ENCODE measurements around the gene PTCD1. TPM values are rescaled to one million over a fixed set of nuclear protein-coding genes. Genes with fewer than 3 reads are reported as not detected.
A peak's percentile ranks its signal among the peaks of the same experiment; 100 is the strongest.
"Not testable (repeated sequence)": the region's sequence is repeated elsewhere in the genome, so short reads cannot be mapped to it uniquely, and the experiment has no call there.

PTCD1 gene
- total RNA-seq, 2 donors from 2014 or later, result 4.4 to 4.5 TPM

DNA sequence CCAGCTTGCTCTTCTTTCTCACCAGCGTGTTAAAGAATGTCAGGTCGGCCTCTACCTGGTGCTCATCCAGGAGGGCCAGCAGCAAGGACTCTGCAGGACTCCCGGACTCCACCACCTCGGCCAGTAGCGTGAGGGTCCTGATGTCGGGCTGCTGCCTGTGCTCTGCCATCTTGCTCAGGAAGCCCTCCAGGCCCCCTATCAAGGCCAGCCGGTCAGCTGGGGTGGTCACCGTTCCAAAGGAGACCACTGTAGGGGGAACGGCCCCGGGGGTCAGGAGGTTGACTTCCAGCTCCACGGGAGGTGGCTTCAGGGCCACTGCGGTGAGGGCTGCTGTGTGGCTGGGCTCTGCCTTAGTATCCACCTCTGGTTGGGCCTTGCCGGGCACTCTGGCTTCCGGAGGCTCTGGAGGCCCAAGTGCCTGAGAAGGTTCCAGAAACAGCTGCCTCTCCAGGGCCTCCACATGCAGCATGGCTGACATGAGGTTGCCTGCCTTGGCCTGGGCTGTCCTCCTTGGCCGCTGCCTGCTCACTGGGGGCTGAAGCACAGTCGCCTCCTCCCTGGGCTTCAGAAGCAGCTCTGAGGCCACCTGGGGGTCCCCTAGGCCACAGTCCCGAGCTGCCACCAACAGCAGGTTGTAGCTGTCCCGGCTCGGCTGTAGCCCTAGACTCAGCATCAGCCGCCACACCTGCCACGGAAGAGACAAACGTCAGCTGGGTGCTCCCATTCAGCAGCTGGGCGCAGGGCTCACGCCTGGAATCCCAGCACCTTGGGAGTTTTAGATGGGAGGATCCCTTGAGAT is 13.5 kb downstream of the PTCD1 start:
- ATAC-seq, result no peak

DNA sequence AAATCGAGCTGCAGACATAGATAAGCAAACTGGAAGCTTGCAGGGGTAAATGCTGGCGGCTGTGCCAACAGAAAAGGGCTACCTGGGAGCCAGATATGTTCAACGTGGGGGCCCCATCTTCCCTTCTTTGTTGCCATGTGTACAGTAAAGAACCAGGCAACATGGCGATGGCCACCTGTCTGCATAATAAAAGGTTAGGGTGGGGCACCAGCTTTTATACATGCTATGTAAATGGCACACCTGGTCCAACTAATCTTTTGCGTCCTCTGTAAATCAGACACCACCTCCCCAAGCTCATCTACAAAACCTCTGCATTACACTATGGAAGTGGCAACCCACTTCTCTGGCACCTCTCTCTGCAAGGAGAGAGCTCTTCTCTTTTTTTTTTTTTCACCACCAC is 16.0 kb downstream of the PTCD1 start:
- H3K36me3 Mint-ChIP-seq, result peaks cover 2% of the 10 kb centered on the region in 2 donors
- no peak for ATAC-seq
- H3K27ac Mint-ChIP-seq, result no peak overlapping the region
- DNase-seq (ENCODE audit: low spot score in 2 of 2), result no peak
- no peaks in the 10 kb centered on the region for H3K9me3 Mint-ChIP-seq

More for the DNA sequence above, 13.5 kb downstream of the PTCD1 start:
- no peaks in the 10 kb centered on the region for H3K36me3 Mint-ChIP-seq
- no peak for DNase-seq (ENCODE audit: low spot score in 2 of 2)
- peak overlapping the region in 1 of 2 donors; percentile 36 for H3K27ac Mint-ChIP-seq
- no peaks in the 10 kb centered on the region for H3K9me3 Mint-ChIP-seq

DNA sequence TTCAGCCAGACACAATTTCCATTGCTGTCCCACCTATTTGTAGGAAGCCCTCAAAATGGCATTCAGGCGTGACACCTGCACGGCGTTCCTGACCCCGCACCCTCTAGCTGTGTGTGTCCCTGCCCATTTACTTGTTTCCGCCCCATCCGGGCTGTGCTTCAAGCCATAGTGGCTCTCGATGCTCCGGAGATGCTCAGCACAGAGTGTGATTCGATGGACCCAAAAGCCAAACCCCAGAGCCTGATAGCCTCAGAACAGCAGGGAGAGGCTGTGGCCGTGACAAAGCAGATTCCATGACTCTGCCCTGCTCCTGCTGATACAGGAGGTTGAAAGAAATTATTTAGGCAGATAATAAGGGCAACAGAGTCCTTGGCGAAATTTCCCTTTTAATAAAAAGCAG is 16.4 kb downstream of the PTCD1 start:
- no peak for DNase-seq (ENCODE audit: low spot score in 2 of 2)
- Mint-ChIP-seq H3K27ac (peak overlapping the region in 1 of 2 donors; percentile 1), H3K36me3 (peaks cover 6% of the 10 kb centered on the region in 2 donors), H3K9me3 (no peaks in the 10 kb centered on the region)
- no peak for ATAC-seq

DNA sequence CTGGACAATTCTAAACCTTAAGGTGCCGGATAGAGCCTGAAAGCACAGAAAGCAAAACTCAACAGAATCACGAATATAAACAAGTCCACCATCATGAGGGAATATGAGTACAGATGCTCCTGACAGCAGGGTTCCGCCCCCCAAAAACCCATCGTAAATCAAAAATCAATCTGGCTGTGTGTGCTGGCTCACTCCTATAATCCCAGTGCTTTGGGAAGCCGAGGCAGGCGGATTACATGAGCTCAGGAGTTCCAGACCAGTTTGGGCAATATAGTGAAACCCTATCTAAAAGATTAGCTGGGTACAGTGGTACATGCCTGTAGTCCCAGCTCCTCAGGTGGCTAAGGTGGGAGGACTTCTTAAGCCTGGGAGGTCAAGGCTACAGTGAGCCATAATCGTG is 17.6 kb downstream of the PTCD1 start:
- no peak for DNase-seq (ENCODE audit: low spot score in 2 of 2)
- no peaks in the 10 kb centered on the region for H3K9me3 Mint-ChIP-seq
- no peak for ATAC-seq
- peaks cover 14 to 15% of the 10 kb centered on the region in 2 donors for H3K36me3 Mint-ChIP-seq
- peak overlapping the region in 1 of 2 donors; percentile 84 for H3K27ac Mint-ChIP-seq

DNA sequence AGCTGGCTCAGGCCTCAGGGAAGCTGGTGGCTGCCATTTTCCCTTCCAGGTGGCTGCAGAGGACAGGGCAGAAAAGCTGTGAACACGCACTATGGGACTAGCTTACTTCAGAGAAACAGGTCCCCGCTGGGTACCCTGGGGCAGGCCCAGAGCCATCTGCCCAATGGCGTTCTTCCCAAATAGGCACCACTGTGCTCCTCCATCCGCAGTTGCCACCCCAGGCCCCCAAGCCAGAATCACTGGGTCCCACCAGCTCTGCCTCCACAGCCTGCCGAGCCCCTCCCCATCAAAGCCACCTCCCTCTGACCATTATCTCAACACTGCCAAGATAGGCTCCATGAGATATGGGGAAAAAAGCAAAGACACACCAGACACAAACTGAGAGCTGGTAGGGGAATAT is 18.4 kb downstream of the PTCD1 start:
- ATAC-seq (no peak), DNase-seq (ENCODE audit: low spot score in 2 of 2) (no peak)
- H3K36me3 Mint-ChIP-seq, result peaks cover 19 to 20% of the 10 kb centered on the region in 2 donors
- H3K27ac Mint-ChIP-seq, result peak overlapping the region; percentile 44 to 73
- no peaks in the 10 kb centered on the region for H3K9me3 Mint-ChIP-seq

DNA sequence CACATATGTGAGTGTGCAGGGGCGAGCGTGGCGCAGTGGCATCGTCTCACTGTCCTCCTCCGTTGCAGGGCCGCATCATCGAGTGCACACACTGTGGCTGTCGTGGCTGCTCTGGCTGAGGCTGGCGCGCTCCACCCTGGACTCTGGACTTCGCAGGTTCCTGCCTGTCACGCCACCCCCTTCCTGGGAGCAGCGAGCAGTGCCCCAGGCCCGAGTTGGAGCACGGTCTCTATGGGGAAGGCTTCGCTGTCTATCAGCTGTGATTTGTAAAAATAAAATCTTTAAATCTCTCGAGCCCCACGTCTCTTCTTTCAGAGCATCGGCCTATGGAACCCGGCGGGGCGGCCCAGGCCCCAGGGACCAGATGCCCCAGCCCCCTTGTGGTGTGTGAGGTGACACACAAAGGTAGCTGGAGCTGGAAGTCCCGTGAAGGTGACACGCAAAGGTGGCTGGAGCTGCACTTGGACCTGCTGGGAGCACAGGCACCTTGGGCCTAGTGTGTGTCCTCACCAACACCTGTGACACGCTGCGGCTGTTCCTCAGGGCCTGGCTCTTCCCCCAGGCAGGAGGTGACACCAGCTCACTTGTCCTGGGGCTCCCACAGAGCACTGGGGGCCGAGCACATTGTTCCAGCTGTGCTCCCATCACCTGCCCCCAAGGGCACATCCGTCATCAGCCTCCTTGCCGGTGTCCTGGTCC is 19.1 kb downstream of the PTCD1 start:
- Mint-ChIP-seq H3K36me3 (peaks cover 26 to 27% of the 10 kb centered on the region in 2 donors), H3K9me3 (no peaks in the 10 kb centered on the region), H3K27ac (peak overlapping the region; percentile 44 to 73)
- ATAC-seq (no peak), DNase-seq (ENCODE audit: low spot score in 2 of 2) (no peak)

DNA sequence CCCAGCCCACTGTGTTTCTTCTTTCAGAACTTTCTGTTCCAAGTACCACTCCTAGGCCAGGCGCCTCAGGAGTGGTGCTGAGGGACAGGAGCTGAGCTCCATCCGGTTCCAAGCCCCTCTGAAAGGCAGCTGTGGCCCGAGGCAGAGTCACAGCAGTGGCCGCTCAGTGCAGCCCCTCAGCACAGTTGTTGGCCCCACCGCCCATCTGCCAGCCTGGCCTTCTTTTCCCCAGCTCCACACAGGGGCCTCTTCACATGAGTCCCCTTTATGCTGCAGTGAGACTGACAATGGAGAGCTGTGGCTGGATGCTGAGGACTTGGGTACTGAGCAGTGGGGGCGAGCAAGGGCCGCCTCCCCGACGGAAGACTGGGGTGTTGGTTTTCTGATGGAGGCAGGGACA is 20.3 kb downstream of the PTCD1 start:
- Mint-ChIP-seq H3K36me3 (peaks cover 26 to 28% of the 10 kb centered on the region in 2 donors), H3K9me3 (no peaks in the 10 kb centered on the region), H3K27ac (no peak overlapping the region)
- no peak for ATAC-seq
- DNase-seq (ENCODE audit: low spot score in 2 of 2), result no peak

DNA sequence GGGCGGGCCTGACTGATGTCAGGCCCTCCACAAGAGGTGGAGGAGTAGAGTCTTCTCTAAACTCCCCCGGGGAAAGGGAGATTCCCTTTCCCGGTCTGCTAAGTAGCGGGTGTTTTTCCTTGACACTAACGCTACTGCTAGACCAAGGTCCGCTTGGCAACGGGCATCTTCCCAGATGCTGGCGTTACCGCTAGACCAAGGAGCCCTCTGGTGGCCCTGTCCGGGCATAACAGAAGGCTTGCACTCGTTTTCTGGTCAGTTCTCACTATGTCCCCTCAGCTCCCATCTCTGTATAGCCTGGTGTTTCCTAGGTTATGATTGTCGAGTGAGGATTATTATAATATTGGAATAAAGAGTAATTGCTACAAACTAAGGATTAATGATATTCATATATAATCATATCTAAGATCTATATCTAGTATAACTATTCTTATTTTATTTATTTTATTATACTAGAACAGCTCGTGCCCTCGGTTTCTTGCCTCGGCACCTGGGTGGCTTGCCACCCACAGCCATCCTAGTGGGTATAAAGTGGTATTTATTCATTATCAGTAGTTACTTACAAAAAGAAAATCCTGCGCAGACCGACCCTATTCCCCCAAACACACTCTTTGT is 23.0 kb downstream of the PTCD1 start:
- H3K36me3 Mint-ChIP-seq, result peaks cover 36 to 38% of the 10 kb centered on the region in 2 donors
- not testable (repeated sequence) for H3K9me3 Mint-ChIP-seq; ATAC-seq; DNase-seq (ENCODE audit: low spot score in 2 of 2); H3K27ac Mint-ChIP-seq

DNA sequence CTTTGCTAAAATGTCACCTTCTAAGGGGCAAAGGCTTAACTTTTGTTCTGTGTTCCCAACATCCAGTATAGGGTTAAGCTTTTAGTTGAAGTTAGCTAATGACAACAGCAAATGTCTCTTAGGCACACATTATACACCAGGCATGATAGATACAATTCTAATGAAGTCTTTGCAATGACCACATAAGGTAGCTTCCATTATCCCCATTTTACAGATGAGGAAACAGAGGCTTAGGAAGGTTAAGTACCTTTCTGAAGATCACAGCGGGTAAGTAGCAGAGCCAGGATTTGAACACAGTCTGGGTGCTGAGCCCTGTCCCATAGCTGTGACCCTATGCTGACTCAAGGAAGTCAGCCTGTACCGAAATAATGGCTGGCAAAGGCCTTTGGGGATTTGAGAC is 28.0 kb downstream of the PTCD1 start:
- ATAC-seq, result no peak

DNA sequence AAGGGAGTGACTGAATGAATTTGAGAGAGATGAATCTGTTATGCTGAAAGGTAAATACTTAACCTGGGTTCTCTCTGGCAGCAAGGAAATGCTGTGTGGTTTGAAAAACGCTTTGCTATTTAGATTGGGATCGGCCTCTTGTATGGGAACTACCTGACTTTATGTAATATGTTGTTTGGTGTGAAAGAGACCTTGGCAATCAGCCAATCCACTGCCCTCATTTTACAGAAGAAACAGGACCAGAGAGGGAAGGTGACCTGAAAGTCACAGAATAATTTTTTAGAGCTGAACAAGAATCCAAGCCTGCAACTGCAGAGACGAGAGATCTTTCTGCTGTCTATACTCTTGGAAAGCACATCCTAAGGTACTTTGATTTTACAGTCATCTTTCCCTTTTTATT is 28.8 kb downstream of the PTCD1 start:
- peaks cover 39 to 46% of the 10 kb centered on the region in 2 donors for H3K36me3 Mint-ChIP-seq
- H3K9me3 Mint-ChIP-seq, result no peaks in the 10 kb centered on the region
- ATAC-seq (no peak), DNase-seq (ENCODE audit: low spot score in 2 of 2) (no peak)
- H3K27ac Mint-ChIP-seq, result peak overlapping the region; percentile 67 to 94

More for the DNA sequence above, 28.0 kb downstream of the PTCD1 start:
- Mint-ChIP-seq H3K36me3 (peaks cover 46 to 52% of the 10 kb centered on the region in 2 donors), H3K9me3 (no peaks in the 10 kb centered on the region), H3K27ac (peak overlapping the region; percentile 90 to 94)
- DNase-seq (ENCODE audit: low spot score in 2 of 2), result no peak

DNA sequence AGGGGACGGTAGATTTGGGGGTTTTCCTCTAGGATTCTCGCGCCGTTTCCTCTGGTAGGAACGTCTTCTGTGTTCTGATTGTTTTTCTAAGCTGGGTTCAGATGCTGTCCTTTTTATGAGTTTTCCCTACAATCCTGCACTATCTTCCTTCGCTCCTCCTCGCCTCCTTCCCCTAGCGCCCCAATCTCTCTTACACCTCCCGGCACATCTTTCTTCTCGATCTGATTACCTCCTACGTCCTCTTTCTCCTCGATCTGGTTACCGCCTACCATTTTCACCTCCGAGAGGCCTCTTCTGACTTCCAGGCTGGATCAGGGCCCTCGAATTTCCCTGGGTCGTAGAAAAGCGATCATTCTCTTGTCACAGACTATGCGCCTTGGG is 29.4 kb downstream of the PTCD1 start:
- DNase-seq (ENCODE audit: low spot score in 2 of 2), result no peak
- Mint-ChIP-seq H3K36me3 (peaks cover 36 to 45% of the 10 kb centered on the region in 2 donors), H3K9me3 (no peaks in the 10 kb centered on the region), H3K27ac (peak overlapping the region; percentile 94 to 98)
- peak; percentile 8 to 16 for ATAC-seq

DNA sequence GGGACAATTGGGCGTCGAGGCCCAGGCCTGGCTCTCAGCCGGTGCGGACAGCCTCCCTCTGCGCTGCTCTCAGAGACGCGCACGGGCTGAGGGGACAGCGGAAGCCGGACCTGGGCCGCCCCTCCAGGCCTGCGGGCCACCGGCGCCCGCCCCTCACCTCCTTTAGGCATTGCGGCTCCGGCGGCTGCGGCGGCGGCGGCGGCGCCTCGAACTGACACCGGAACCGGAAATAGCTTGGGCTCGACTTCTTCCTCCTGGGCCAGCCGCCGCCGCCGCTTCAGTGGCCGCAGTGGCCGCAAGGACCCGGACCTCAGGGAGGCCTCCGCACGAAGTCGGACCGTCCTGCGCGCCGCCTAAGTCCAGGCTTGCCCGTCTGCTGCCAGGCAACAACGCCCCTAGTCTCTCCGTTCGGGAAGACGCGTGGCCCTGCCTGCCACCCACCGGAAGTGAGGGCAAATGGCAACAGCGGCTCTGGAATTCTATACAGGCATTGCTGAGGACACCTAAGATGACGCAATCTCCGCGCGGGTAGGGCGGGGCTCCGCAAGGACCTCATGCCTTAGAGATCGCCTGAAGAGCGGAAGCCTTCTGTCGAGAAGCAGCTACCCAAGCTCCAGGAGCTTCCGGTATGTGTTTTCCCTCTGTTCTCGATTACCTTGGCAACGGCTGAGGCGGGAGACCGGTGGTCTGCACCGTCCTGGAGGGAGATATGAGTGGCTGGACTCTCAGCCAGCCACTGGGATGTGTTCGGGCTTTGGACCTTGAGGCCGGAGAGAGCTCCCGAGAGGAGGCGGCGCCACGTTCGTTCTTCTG is 30.0 kb downstream of the PTCD1 start, which contains the start of the genes BUD31 and PDAP1:
Gene BUD31 (plus strand): TSS at position 591 of the 813 bp plus-strand sequence. CDS start 2,124 bp downstream, outside the sequence.
Gene PDAP1 (minus strand): TSS at position 219 of the 813 bp plus-strand sequence. CDS start 49 bp downstream, at position 170.
- Mint-ChIP-seq H3K9me3 (no peaks in the 10 kb centered on the region), H3K27ac (peak within 1 kb of the TSS; percentile 94 to 98), H3K36me3 (peaks cover 37 to 51% of the 10 kb centered on the region in 2 donors)
- peak; percentile 96 to 97 for DNase-seq (ENCODE audit: low spot score in 2 of 2)
- ATAC-seq, result peak; percentile 87 to 90

DNA sequence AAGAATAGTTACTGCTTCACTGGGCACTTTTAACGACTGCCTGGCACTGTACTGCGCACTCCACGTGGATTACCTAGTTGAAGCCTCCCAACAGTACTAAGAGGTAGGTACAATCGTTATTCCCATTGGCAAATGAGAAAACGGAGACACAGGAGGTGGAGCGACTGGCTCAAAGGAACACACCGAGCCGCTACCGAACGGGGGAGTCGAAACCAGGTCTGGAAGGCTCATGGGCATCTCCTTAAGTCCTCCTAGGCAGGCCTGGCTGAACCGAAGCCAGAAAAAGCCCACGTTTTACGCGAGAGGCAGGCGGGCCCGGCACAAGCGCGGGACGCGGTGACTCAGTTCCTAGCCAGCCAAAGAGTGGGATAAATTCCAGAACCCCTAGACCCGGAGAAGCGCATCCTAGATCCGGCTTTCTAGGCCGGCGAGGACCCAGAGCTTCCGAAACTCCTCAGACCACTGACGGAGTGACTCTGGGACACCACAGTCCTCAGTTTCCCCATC is 30.7 kb downstream of the PTCD1 start:
- Mint-ChIP-seq H3K9me3 (no peaks in the 10 kb centered on the region), H3K36me3 (peaks cover 39 to 54% of the 10 kb centered on the region in 2 donors), H3K27ac (peak overlapping the region; percentile 94 to 98)
- ATAC-seq (peak in 1 of 2 donors; percentile 40), DNase-seq (ENCODE audit: low spot score in 2 of 2) (peak in 1 of 2 donors; percentile 40)

DNA sequence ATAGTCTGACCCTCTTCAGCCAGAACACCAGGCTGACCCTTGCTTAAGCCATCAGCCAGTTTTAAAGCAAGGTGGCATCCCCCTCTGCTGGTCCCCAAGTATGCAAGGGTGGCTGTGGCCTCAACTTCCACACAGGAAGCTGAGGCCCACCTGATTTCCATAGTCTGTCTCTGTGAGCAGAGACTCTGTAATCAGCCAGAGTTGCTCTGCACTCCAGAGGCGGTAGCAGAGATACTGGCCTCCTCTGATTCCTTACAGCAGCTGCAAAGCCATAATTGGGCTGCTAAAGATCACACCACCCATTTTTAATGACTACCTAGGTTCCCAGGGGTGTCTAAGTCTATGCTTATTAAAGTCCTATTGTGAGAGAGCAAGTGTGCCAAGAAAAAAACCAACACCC is 32.0 kb downstream of the PTCD1 start:
- Mint-ChIP-seq H3K36me3 (peaks cover 40 to 54% of the 10 kb centered on the region in 2 donors), H3K27ac (peak overlapping the region; percentile 94 to 98), H3K9me3 (no peaks in the 10 kb centered on the region)
- DNase-seq (ENCODE audit: low spot score in 2 of 2) (no peak), ATAC-seq (no peak)

DNA sequence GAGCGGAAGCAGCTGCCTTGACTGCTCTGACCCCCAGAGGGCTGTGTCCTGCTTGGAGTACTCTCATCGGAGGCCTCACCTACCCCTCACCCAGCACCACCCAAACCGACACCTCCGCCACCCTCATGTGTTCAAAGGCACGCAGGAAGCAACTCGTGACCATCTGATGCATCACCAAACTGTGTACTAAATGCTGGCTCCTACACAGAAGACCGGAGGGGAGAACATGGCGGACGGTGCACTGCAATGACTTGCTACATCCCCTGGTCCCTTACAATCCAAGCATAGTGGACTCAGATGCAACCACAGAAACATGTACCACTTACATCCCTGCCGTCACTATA is 33.6 kb downstream of the PTCD1 start:
- no peak for ATAC-seq
- Mint-ChIP-seq H3K27ac (no peak overlapping the region), H3K9me3 (no peaks in the 10 kb centered on the region), H3K36me3 (peaks cover 39 to 54% of the 10 kb centered on the region in 2 donors)
- DNase-seq (ENCODE audit: low spot score in 2 of 2), result no peak
